HG02884 (cell line): ENCODE measurements around the gene ATP2A3.

Experiments
- ATAC-seq: cut with Tn5 transposase; IDR thresholded peaks from one replicate; pipeline ENCODE4 v1.9.1; 2021; ENCODE audit warnings: mild to moderate bottlenecking, moderate library complexity; ENCODE audit not compliant: unreplicated experiment

Gene ATP2A3

DNA sequence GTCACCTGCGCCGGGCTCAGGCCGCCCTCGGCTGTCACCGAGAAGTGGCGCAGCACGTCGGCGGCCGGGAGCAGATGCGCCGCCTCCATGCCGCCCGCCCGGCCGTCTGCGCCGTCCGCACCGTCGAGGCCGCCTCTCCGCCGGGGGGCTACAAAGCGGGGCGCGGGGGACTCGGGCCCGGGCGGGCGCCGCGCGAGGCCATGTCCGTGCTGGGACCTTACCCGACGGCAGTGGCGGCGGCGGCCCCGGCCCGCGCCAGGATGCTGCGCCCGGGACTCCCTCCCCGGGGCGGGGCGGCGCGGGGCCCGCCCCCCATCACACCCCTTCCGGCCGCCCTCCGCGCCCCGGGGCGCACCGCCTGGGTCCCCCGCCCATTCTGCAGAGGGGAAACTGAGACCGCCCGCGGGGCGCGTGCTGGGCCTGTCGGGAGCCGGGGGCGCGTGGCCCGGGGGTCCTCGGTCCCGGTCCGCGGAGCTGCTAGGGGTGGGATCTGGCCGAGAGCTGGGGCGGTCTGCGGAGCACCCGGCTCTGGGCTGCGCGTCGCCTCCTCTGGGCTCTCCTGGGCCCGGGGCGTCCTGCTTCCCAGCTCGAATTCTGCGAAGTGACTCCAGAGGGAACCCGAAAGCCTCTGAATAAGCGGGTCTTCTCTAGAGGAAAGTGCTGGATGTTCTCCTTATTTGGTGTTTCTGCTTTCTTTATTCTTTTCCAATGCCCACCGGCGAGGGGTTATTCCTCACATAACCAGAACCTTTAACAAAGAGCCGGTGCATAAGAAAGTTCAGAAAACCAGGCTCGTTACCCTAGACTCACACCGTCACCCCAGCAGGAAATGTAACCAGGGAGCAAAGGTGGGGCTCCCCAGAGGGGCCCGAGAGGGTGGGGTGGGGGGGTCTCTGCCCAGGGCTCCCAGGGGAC, at the start of gene ATP2A3:
ATP2A3 (minus strand) TSS at position 235 of the 915 bp plus-strand sequence; CDS start at position 89, 146 bp downstream.
- ATAC-seq: no peak

DNA sequence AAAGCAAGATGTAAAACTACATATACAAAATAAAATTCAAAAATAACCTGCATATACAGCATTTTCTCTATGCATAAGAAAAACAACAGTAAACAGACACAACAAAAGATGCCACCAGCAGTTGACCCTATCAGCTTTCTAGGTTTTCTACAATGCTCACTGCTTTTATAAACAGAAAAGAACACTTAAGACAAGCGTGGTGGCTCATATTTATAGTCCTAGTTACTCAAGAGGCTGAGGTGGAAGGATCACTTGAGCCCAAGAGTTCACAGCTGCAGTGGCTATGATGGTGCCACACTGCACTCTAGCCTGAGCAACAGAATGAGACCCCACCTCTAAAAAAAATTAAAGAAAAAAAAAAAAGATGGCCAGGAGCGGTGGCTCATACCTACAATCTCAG, 46.5 kb upstream of the ATP2A3 start:
- no peak for ATAC-seq

- no peak for ATAC-seq
Measured at GRCh38 chr17:4009186-4009785, 45.0 kb upstream of the ATP2A3 start.

- ATAC-seq: no peak
Measured at GRCh38 chr17:4008441-4009185, 44.4 kb upstream of the ATP2A3 start.

- ATAC-seq: no peak
Measured at GRCh38 chr17:4008082-4008435, 43.8 kb upstream of the ATP2A3 start.

GRCh38 chr17:4007346-4008081, 43.3 kb upstream of the ATP2A3 start:
- ATAC-seq: no peak

DNA sequence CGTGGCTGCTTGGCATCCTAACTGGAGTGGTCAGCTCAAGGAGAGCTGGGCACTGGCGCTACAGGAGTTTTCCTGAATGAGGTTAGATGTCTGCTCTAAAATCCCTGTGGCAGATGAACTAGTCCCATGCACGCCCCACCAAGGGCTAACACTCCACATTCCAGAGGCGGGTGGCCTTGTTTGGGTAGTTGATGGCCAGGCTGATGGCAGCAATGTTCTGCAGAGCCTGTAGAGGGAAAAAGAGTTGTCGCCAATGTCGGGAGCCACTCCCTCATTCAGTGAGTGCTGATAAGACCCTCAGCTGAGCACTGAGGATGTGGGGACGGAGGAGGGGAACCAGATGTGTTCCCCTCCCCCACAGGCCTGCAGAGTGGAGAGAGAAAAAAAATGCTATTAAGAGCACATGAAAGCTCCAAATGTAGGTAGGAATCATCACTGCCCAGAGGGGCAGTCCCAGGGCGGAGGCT, 42.5 kb upstream of the ATP2A3 start:
- no peak for ATAC-seq

- no peak for ATAC-seq
Measured at GRCh38 chr17:4006165-4006589, 41.9 kb upstream of the ATP2A3 start.

DNA sequence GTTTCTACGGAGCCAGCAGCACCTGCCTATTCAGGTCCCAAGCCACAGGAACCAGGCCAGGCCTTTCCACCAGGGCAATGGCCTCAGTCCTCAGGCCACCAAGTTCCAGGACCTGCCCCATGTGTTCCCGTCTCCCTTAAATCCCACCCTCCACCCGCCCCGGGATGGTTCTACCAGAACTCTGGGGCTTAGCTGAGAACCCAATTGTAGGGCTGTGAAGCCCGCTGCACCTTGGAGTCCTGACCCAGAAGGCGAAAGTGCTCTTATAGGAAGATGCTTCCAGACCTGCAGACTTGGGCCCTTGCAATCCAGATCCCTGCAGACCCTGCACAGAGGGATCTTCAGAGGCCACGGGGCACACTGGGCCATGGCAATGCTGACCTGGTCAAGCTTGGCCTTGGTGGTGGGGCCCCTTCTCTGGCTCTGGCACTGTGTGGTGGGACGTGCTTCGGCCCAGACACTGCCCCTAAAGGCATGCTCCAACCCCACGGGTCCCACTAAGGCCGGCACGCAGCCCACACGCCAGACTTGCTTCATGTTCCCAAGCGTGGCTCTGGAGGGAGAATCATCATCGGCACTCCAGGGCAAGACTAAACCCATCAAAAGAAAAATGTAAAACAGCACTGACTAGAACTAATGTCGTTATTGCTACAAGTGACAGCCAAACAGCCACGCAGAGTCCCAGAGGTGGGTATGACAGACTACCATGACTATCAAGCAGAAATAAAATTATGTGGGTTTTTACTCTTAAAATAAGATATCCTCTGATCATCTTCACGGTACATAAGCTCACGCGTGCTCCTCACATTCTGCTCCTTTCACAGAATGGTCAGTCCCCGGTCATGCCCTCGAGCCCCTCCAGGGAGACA, 41.3 kb upstream of the ATP2A3 start:
- ATAC-seq: no peak

DNA sequence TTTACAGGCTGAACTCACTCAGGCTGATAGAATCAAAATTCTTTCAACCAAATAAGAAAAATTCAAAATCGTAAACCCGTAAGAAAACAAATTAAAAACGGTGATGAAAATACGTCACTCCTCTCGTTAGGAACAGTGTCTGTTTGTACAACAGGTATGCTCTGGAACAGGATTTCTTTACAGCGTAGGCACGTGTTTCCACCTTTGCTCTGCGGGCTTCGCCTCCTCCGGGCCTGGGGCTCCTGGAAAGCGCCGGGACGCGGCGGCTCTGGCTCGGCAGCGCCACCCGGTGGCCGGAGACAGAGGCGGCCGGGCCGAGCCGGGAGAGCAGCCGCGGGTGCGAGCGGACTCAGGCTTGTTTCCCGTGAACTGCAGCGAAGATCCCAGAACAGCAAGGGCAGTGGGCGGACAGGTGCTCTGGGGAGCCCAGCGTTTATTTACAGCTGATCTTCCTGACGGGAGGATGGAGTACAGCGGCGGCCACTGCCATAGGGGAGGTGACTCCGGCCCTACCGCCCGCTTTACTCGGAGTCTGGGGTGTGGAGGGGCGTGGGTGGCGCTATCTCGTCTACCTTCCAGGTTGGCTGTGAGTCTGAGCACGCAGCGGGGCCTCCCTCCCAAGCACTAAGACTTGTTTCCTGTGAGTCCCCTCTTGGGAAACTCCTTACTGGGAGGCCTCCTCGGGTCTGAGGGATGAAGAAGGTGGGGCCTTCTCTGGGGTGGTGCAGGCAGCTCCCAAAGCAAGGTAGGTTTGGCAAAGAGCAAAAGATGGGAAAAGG, 40.5 kb upstream of the ATP2A3 start:
- ATAC-seq: no peak

- no peak for ATAC-seq
Measured at GRCh38 chr17:4003501-4004421, 39.5 kb upstream of the ATP2A3 start.

DNA sequence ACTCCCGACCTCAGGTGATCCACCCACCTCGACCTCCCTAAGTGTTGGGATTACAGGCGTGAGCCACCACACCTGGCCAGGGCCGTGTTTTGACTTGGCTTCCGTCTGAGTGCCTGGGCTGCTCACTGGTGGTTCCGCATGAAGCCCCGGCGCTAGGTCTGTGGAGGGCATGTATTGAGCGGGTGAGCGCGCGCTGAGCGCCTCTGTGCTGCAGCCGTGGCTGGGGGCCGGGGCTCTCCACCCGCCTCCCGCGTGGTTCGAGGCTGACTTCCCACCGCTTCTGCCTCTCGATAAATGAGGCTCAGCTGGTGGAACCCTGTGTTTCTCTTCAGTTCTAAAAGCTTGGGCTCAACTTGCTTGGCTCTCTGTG, 38.9 kb upstream of the ATP2A3 start:
- ATAC-seq: no peak

- no peak for ATAC-seq
Measured at GRCh38 chr17:4001048-4001590, 36.9 kb upstream of the ATP2A3 start.

- no peak for ATAC-seq
Measured at GRCh38 chr17:3998436-3998835, 34.2 kb upstream of the ATP2A3 start.

GRCh38 chr17:3995067-3995466, 30.8 kb upstream of the ATP2A3 start:
- ATAC-seq: no peak

- ATAC-seq: no peak
Measured at GRCh38 chr17:3994221-3994576, 30.0 kb upstream of the ATP2A3 start.

DNA sequence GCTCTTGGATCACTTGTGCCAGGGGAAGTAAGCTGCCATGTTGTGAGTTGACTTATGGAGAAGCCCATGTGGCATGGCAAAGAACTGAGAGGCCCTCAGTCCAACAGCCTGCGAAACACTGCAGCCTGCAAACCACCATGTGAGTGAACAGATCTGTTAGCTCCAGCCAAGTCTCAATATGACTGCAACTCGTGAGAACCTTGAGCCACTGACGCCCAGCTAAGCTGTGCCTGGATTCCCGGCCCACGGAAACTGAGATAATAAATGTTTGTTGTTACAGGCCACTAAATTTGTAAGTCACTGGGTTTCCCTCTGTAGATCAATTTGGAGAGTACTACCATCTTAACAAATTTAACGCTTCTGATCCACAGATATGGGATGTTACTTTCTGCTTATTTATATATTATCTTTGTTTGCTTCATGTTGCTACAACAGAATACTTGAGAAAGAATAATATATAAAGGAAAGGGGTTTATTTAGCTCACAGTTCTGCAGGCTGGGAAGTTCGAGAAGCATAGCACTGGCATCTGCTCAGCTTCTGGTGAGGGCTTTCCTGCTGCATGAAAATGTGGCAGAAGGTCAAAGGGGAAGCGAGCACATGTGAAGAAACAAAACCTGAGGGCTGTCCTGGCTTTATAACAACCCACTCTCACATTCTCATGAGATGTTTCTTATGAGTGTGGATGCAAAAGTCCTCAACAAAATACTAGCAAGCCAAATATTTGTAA, 29.4 kb upstream of the ATP2A3 start:
- no peak for ATAC-seq
